Coronary artery (tissue), 2 donors: ENCODE data around the gene SLC35A5.
"Not testable (repeated sequence)": the region's sequence is repeated elsewhere in the genome, so short reads cannot be mapped to it uniquely, and the experiment has no call there.

ENCODE experiments used
- DNase-seq: peaks from one replicate; pipeline ENCODE4 v3.0.0-alpha.2; 2017; ENCODE audit warnings: low spot score
- H3K27ac ChIP-seq, 2 donors: fragments of 200-600 bp; sonication (generic); one replicate each; pipeline ENCODE4 v1.5.1; 2016 to 2019
- H3K4me3 ChIP-seq: fragments of 200-600 bp; sonication (generic); 2 replicates; pipeline ENCODE4 v1.5.1; 2016; ENCODE audit warnings: mild to moderate bottlenecking, moderate library complexity
- CTCF ChIP-seq: fragments of 200-600 bp; sonication (generic); IDR thresholded peaks from one replicate; pipeline ENCODE4 v1.5.1; 2019; ENCODE audit warnings: antibody characterized with exemption

Gene SLC35A5

GRCh38 chr3:112560307-112560706 lies 1.5 kb upstream of the SLC35A5 start:
- no peak for DNase-seq
- no peak for TF ChIP-seq CTCF
- peak overlapping the region in 1 of 2 donors; percentile 96 for H3K27ac ChIP-seq
- H3K4me3 ChIP-seq = peak overlapping the region; percentile 97

GRCh38 chr3:112560721-112561483 lies 943 bp upstream of the SLC35A5 start:
- H3K4me3 ChIP-seq = peak overlapping the region; percentile 97
- DNase-seq = peak; percentile 78
- TF ChIP-seq CTCF = no peak
- H3K27ac ChIP-seq = peak overlapping the region; percentile 96 to 100

- Histone ChIP-seq H3K27ac (peak overlapping the region; percentile 96 to 100), H3K4me3 (peak overlapping the region; percentile 97)
- no peak for DNase-seq
- no peak for TF ChIP-seq CTCF
These were observed 436 bp upstream of the SLC35A5 start for GRCh38 chr3:112561484-112561733.

- H3K27ac ChIP-seq = not testable (repeated sequence)
These were observed 2.5 kb downstream of the SLC35A5 start for GRCh38 chr3:112564247-112564939.

GRCh38 chr3:112564940-112565305 lies 3.1 kb downstream of the SLC35A5 start:
- Histone ChIP-seq H3K4me3 (no peak overlapping the region), H3K27ac (no peak overlapping the region)
- DNase-seq = no peak
- no peak for TF ChIP-seq CTCF

More at GRCh38 chr3:112564247-112564939, 2.5 kb downstream of the SLC35A5 start:
- H3K4me3 ChIP-seq, DNase-seq: not testable (repeated sequence)

- Histone ChIP-seq H3K27ac (no peak overlapping the region), H3K4me3 (no peak overlapping the region)
- no peak for DNase-seq
- no peak for TF ChIP-seq CTCF
These were observed 6.8 kb downstream of the SLC35A5 start for GRCh38 chr3:112568642-112569041.

- no peak for DNase-seq
- TF ChIP-seq CTCF = no peak
- no peak overlapping the region for H3K27ac ChIP-seq
- H3K4me3 ChIP-seq = no peak overlapping the region
These were observed 7.4 kb downstream of the SLC35A5 start for GRCh38 chr3:112569265-112569664.
